Renal cortex interstitium (tissue), 11 donors: ENCODE results near the gene WDR83. TPM values are rescaled to one million over a fixed set of nuclear protein-coding genes. Genes with fewer than 3 reads are reported as not detected.
"Not testable (repeated sequence)": the region's sequence is repeated elsewhere in the genome, so short reads cannot be mapped to it uniquely, and the experiment has no call there.

Source experiments
- DNase-seq, 11 donors: peaks; one replicate each; pipeline ENCODE4 v3.0.0-alpha.2; 2013; ENCODE audit warnings: low read depth in 9 of 11, low spot score in 4 of 11; ENCODE audit errors: extremely low read depth in 1 of 11
- polyA plus RNA-seq, 3 donors: library from polyadenylated mRNA; unstranded; fragments of 120-200 nt; gene quantifications; one replicate each; pipeline ENCODE4 v1.2.1, GENCODE V29; 2013; ENCODE audit not compliant: insufficient read length in 3 of 3

The WDR83 gene
- polyA plus RNA-seq, 3 donors: 13.7 to 26.0 (median 17.8) TPM

- DNase-seq: no peak
Observed at GRCh38 chr19:12675940-12676339, 9.3 kb downstream of the WDR83 start.

GRCh38 chr19:12676384-12676792 lies 9.8 kb downstream of the WDR83 start:
- DNase-seq: peak in 8 of 11 donors; percentile 48 to 75 (median 62)

GRCh38 chr19:12676928-12677327 lies 10.3 kb downstream of the WDR83 start:
- no peak for DNase-seq

GRCh38 chr19:12678039-12678438 lies 11.4 kb downstream of the WDR83 start:
- not testable (repeated sequence) for DNase-seq

GRCh38 chr19:12680034-12680433 lies 13.4 kb downstream of the WDR83 start:
- no peak for DNase-seq

- peak; percentile 89 to 99 (median 97) for DNase-seq
Observed at GRCh38 chr19:12681074-12681987, 14.7 kb downstream of the WDR83 start, which contains the start of gene DHPS. TSS of gene DHPS (minus strand) at chr19:12681880. CDS start at chr19:12681766, 114 bp downstream.

GRCh38 chr19:12685831-12686230 lies 19.2 kb downstream of the WDR83 start:
- no peak for DNase-seq

- DNase-seq: no peak
Observed at GRCh38 chr19:12687496-12688196, 21.0 kb downstream of the WDR83 start, which contains the start of gene GNG14. TSS of gene GNG14 (plus strand) at chr19:12687998. CDS start at chr19:12688049, 51 bp downstream.

GRCh38 chr19:12689012-12689411 lies 22.4 kb downstream of the WDR83 start:
- DNase-seq: no peak

- DNase-seq: no peak
Observed at GRCh38 chr19:12689581-12690216, 23.1 kb downstream of the WDR83 start.

- DNase-seq: no peak
Observed at GRCh38 chr19:12692960-12693359, 26.4 kb downstream of the WDR83 start.

- DNase-seq: no peak
Observed at GRCh38 chr19:12694641-12695040, 28.0 kb downstream of the WDR83 start.

GRCh38 chr19:12695096-12695495 lies 28.5 kb downstream of the WDR83 start:
- no peak for DNase-seq

GRCh38 chr19:12695514-12695913 lies 28.9 kb downstream of the WDR83 start:
- no peak for DNase-seq

GRCh38 chr19:12695997-12696365 lies 29.4 kb downstream of the WDR83 start:
- no peak for DNase-seq

- DNase-seq: peak; percentile 90 to 97 (median 94)
Observed at GRCh38 chr19:12696366-12697335, 30.0 kb downstream of the WDR83 start, which contains the start of gene FBXW9. TSS of gene FBXW9 (minus strand) at chr19:12696631. CDS start at chr19:12696581, 50 bp downstream.

- DNase-seq: not testable (repeated sequence)
Observed at GRCh38 chr19:12697425-12697824, 30.8 kb downstream of the WDR83 start.

- DNase-seq: no peak
Observed at GRCh38 chr19:12698138-12698537, 31.5 kb downstream of the WDR83 start.
